ENCODE measurements around the gene TCF23.

DNA sequence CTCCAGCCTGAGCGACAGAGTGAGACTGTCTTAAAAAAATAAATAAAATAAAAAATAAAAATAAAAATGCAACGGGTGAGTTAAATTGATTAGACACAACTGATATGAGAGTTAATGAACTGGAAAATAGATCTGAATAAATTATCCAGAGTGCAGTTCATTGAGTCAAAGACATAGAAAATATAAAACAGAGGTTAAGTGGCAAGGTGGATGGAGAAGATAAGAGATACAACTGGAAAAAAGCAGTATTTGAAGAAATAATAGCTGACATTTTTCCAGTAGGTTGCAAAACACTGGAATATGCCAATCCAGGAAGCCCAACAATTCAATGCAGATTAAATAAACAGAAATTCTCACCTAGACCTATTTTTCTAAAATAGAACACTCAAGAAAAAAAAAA, 40.6 kb upstream of the TCF23 start:
- TF ChIP-seq, protein P1, sequence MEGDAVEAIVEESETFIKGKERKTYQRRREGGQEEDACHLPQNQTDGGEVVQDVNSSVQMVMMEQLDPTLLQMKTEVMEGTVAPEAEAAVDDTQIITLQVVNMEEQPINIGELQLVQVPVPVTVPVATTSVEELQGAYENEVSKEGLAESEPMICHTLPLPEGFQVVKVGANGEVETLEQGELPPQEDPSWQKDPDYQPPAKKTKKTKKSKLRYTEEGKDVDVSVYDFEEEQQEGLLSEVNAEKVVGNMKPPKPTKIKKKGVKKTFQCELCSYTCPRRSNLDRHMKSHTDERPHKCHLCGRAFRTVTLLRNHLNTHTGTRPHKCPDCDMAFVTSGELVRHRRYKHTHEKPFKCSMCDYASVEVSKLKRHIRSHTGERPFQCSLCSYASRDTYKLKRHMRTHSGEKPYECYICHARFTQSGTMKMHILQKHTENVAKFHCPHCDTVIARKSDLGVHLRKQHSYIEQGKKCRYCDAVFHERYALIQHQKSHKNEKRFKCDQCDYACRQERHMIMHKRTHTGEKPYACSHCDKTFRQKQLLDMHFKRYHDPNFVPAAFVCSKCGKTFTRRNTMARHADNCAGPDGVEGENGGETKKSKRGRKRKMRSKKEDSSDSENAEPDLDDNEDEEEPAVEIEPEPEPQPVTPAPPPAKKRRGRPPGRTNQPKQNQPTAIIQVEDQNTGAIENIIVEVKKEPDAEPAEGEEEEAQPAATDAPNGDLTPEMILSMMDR (IDR thresholded peaks at IDR 0.05), result no peak
- TF ChIP-seq POLR2A (IDR thresholded peaks at IDR 0.05), result no peak
